HEK293T (cell line): Measurements from ENCODE around the gene RUVBL2.

Experiments used
- FOXK2 ChIP-seq: fragments of 450-650 bp; IDR thresholded peaks from 2 replicates; pipeline ENCODE4 v1.6.1; 2016; ENCODE audit warnings: mild to moderate bottlenecking
- HDGF ChIP-seq: fragments of 450-650 bp; IDR thresholded peaks from 2 replicates; pipeline ENCODE4 v1.6.1; 2017; ENCODE audit warnings: antibody characterized with exemption, borderline replicate concordance
- NFRKB ChIP-seq: fragments of 450-650 bp; IDR thresholded peaks from 2 replicates; pipeline ENCODE4 v1.6.1; 2016; ENCODE audit warnings: mild to moderate bottlenecking, moderate library complexity
- SP1 ChIP-seq: fragments of 450-650 bp; IDR thresholded peaks from 2 replicates; pipeline ENCODE4 v1.6.1; 2017
- SUZ12 ChIP-seq: fragments of 450-650 bp; IDR thresholded peaks from 2 replicates; pipeline ENCODE4 v1.6.1; 2016; ENCODE audit warnings: mild to moderate bottlenecking
- TARDBP ChIP-seq: fragments of 450-650 bp; IDR thresholded peaks from 2 replicates; pipeline ENCODE4 v1.6.1; 2016
- ZNF384 ChIP-seq: fragments of 450-650 bp; IDR thresholded peaks from 2 replicates; pipeline ENCODE4 v1.6.1; 2016
- TF ChIP-seq, protein P1 (sequence below): fragments of 450-650 bp; IDR thresholded peaks from 2 replicates; pipeline ENCODE4 v1.6.1; 2016

DNA sequence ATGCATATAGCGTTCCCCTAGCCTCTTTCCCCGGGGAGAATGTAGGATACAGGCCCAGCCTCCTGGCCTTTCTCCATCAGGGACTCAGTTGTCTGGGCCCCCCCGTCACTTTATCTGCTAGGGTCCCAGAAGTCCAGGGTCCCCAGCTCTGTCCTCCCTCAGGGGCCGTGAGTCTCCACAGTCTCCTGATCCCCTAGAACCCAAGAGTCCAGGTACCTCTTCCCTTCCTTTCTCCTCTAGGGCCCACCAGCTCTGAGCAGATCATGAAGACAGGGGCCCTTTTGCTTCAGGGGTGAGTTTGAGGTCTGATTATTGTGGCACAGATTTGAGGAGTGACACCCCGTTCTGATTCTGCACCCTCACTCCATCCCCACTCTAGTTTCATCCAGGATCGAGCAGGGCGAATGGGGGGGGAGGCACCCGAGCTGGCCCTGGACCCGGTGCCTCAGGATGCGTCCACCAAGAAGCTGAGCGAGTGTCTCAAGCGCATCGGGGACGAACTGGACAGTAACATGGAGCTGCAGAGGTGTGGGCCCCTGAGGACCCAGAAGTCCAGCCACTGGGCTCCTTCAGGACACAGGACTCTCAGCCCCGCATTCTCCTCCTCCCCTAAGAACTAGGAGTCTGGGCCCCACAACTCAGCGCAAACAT, 38.3 kb upstream of the RUVBL2 start:
- no peak for TF ChIP-seq TARDBP
- no peak for TF ChIP-seq SUZ12
- no peak for TF ChIP-seq HDGF
- no peak for TF ChIP-seq NFRKB
- TF ChIP-seq, protein P1, sequence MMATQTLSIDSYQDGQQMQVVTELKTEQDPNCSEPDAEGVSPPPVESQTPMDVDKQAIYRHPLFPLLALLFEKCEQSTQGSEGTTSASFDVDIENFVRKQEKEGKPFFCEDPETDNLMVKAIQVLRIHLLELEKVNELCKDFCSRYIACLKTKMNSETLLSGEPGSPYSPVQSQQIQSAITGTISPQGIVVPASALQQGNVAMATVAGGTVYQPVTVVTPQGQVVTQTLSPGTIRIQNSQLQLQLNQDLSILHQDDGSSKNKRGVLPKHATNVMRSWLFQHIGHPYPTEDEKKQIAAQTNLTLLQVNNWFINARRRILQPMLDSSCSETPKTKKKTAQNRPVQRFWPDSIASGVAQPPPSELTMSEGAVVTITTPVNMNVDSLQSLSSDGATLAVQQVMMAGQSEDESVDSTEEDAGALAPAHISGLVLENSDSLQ = no peak
- no peak for TF ChIP-seq SP1
- no peak for TF ChIP-seq ZNF384
- TF ChIP-seq FOXK2 = no peak
